ENCODE results near the gene RIBC2.
"Not testable (repeated sequence)": the region's sequence is repeated elsewhere in the genome, so short reads cannot be mapped to it uniquely, and the experiment has no call there.

RIBC2 gene

GRCh38 chr22:45413368-45414211, at the start of gene RIBC2, which contains the start of gene SMC1B:
RIBC2 (plus strand) TSS chr22:45413693; CDS start chr22:45413887, 194 bp downstream.
SMC1B (minus strand) TSS chr22:45413599; CDS start chr22:45413567, 32 bp downstream.
- DNase-seq (ENCODE audit: low read depth), result no peak

GRCh38 chr22:45366713-45367112, 46.8 kb upstream of the RIBC2 start:
- DNase-seq (ENCODE audit: low read depth), result no peak

GRCh38 chr22:45373592-45373991, 39.9 kb upstream of the RIBC2 start:
- DNase-seq (ENCODE audit: low read depth), result not testable (repeated sequence)

- no peak for DNase-seq (ENCODE audit: low read depth)
Observed at GRCh38 chr22:45376009-45376408, 37.5 kb upstream of the RIBC2 start.

GRCh38 chr22:45376703-45377102, 36.8 kb upstream of the RIBC2 start:
- DNase-seq (ENCODE audit: low read depth), result no peak

- no peak for DNase-seq (ENCODE audit: low read depth)
Observed at GRCh38 chr22:45381348-45381747, 32.1 kb upstream of the RIBC2 start.

GRCh38 chr22:45389546-45389945, 23.9 kb upstream of the RIBC2 start:
- DNase-seq (ENCODE audit: low read depth), result no peak

- DNase-seq (ENCODE audit: low read depth), result no peak
Observed at GRCh38 chr22:45397806-45398205, 15.7 kb upstream of the RIBC2 start.

GRCh38 chr22:45398214-45398613, 15.3 kb upstream of the RIBC2 start:
- no peak for DNase-seq (ENCODE audit: low read depth)

- no peak for DNase-seq (ENCODE audit: low read depth)
Observed at GRCh38 chr22:45399712-45400445, 13.6 kb upstream of the RIBC2 start.

GRCh38 chr22:45402466-45402985, 11.0 kb upstream of the RIBC2 start:
- DNase-seq (ENCODE audit: low read depth), result no peak

GRCh38 chr22:45407793-45408192, 5.7 kb upstream of the RIBC2 start:
- DNase-seq (ENCODE audit: low read depth), result no peak

GRCh38 chr22:45413013-45413367, 503 bp upstream of the RIBC2 start:
- DNase-seq (ENCODE audit: low read depth), result no peak

GRCh38 chr22:45418056-45418769, 4.7 kb downstream of the RIBC2 start:
- DNase-seq (ENCODE audit: low read depth), result no peak

GRCh38 chr22:45418770-45419138, 5.3 kb downstream of the RIBC2 start:
- no peak for DNase-seq (ENCODE audit: low read depth)

GRCh38 chr22:45420011-45420410, 6.5 kb downstream of the RIBC2 start:
- DNase-seq (ENCODE audit: low read depth), result no peak

GRCh38 chr22:45420539-45420938, 7.0 kb downstream of the RIBC2 start:
- DNase-seq (ENCODE audit: low read depth), result no peak

GRCh38 chr22:45421349-45422055, 8.0 kb downstream of the RIBC2 start:
- DNase-seq (ENCODE audit: low read depth), result no peak

- DNase-seq (ENCODE audit: low read depth), result no peak
Observed at GRCh38 chr22:45422237-45422983, 8.9 kb downstream of the RIBC2 start.

- DNase-seq (ENCODE audit: low read depth), result no peak
Observed at GRCh38 chr22:45423524-45423923, 10.0 kb downstream of the RIBC2 start.

GRCh38 chr22:45424241-45424731, 10.8 kb downstream of the RIBC2 start:
- no peak for DNase-seq (ENCODE audit: low read depth)

All from GM04503 (cell line).